Psoas muscle (tissue), 8 donors: ENCODE results near the gene GCHFR. TPM values are rescaled to one million over a fixed set of nuclear protein-coding genes. Genes with fewer than 3 reads are reported as not detected.

Source experiments
- ATAC-seq, 4 donors: fragments of 200-7000 bp; cut with Tn5 transposase; one replicate each; pipeline ENCODE4 v1.9.1; 2020; ENCODE audit warnings: moderate library complexity in 3 of 4, mild to moderate bottlenecking in 2 of 4
- DNase-seq, 2 donors: peaks; one replicate each; pipeline ENCODE4 v3.0.0-alpha.2; 2020
- H3K27ac ChIP-seq: fragments of 200-600 bp; one replicate; pipeline ENCODE4 v1.8.0; 2022
- H3K27me3 ChIP-seq, 3 donors: fragments of 200-600 bp in 1 of 3; one replicate each; pipeline versions ENCODE4 v1.6.1 to v1.8.0; 2013 to 2022; ENCODE audit warnings: low read length in 2 of 3, mild to moderate bottlenecking in 2 of 3, moderate library complexity in 1 of 3; ENCODE audit not compliant: insufficient read depth in 3 of 3
- H3K36me3 ChIP-seq, 2 donors: fragments of 200-600 bp in 1 of 2; one replicate each; pipeline versions ENCODE4 v1.6.1 to v1.8.0; 2013 to 2022; ENCODE audit warnings: low read depth in 1 of 2, mild to moderate bottlenecking in 1 of 2, moderate library complexity in 1 of 2; ENCODE audit not compliant: insufficient read depth in 1 of 2
- H3K4me1 ChIP-seq: fragments of 200-600 bp; one replicate; pipeline ENCODE4 v1.8.0; 2022
- H3K4me3 ChIP-seq: fragments of 200-600 bp; one replicate; pipeline ENCODE4 v1.8.0; 2022; ENCODE audit warnings: mild to moderate bottlenecking
- H3K9me3 ChIP-seq: fragments of 200-600 bp; one replicate; pipeline ENCODE4 v1.8.0; 2022
- WGBS, 3 donors: extraction: QIAGEN DNeasy Blood & Tissue Kit; methylation state at CpG; one replicate each; pipeline versions ENCODE4 v1.1.6 to v1.1.7; 2013; 5-methylcytosine and 5-hydroxymethylcytosine counted together
- intact Hi-C, 2 donors: fragments of 100-400 bp; cut with DNase I; formaldehyde crosslinking; loops; one replicate each; pipeline versions ENCODE4 v1.11.0 to v1.14.2; 2022
- polyA plus RNA-seq, 3 donors: library from polyadenylated mRNA; stranded (reverse); fragments of 200-250 nt; gene quantifications; one replicate each; pipeline ENCODE4 v1.2.3, GENCODE V29; 2013
- total RNA-seq, 4 donors: library from RNA; stranded (reverse); fragmentation: NEBNext Ultra II Directional in 2 of 4; extraction: Animal tissue kit (Norgen Biotek cat#: 25700) in 2 of 4; gene quantifications; one replicate each; pipeline versions ENCODE4 v1.2.1 to v1.2.4, GENCODE V29; 2021 to 2023
- TF ChIP-seq, protein P1 (sequence below): fragments of 200-600 bp; IDR thresholded peaks from one replicate; pipeline ENCODE4 v1.8.0; 2022; ENCODE audit warnings: antibody characterized with exemption
- donor health status: healthy with polysubstance abuse.
- donor health status: DM: no; HTN: no; CAD: no; lungs with moderate emphysema.
- donor health status: Bipolar disorder and iron deficiency.
- donor health status: healthy.
- donor health status: DM: yes; HTN: yes; CAD: no.
- donor health status: DM: no; HTN: no; CAD: no.
- donor health status: DM: no; HTN: no; CAD: no.
- donor health status: DM: yes; HTN: yes; CAD: no.

Gene GCHFR
- total and polyA plus RNA-seq, 7 donors = 1.5 to 6.7 (median 4.3) TPM

- peak in 1 of 2 donors; percentile 19 for DNase-seq
- TF ChIP-seq, protein P1, sequence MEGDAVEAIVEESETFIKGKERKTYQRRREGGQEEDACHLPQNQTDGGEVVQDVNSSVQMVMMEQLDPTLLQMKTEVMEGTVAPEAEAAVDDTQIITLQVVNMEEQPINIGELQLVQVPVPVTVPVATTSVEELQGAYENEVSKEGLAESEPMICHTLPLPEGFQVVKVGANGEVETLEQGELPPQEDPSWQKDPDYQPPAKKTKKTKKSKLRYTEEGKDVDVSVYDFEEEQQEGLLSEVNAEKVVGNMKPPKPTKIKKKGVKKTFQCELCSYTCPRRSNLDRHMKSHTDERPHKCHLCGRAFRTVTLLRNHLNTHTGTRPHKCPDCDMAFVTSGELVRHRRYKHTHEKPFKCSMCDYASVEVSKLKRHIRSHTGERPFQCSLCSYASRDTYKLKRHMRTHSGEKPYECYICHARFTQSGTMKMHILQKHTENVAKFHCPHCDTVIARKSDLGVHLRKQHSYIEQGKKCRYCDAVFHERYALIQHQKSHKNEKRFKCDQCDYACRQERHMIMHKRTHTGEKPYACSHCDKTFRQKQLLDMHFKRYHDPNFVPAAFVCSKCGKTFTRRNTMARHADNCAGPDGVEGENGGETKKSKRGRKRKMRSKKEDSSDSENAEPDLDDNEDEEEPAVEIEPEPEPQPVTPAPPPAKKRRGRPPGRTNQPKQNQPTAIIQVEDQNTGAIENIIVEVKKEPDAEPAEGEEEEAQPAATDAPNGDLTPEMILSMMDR = no peak
- Histone ChIP-seq H3K36me3 (peaks cover 15 to 95% of the 10 kb centered on the region in 2 donors), H3K4me3 (no peak overlapping the region), H3K4me1 (peaks cover 8% of the 10 kb centered on the region), H3K27me3 (no peaks in the 10 kb centered on the region), H3K27ac (no peak overlapping the region), H3K9me3 (no peaks in the 10 kb centered on the region)
- 93 to 96% (median 94%) methylated on average over 10 of the region's 10 CpGs for WGBS, 3 donors
- intact Hi-C loops = no loop called here
- ATAC-seq = no peak
These were observed 11.1 kb downstream of the GCHFR start for GRCh38 chr15:40775007-40775406.

DNA sequence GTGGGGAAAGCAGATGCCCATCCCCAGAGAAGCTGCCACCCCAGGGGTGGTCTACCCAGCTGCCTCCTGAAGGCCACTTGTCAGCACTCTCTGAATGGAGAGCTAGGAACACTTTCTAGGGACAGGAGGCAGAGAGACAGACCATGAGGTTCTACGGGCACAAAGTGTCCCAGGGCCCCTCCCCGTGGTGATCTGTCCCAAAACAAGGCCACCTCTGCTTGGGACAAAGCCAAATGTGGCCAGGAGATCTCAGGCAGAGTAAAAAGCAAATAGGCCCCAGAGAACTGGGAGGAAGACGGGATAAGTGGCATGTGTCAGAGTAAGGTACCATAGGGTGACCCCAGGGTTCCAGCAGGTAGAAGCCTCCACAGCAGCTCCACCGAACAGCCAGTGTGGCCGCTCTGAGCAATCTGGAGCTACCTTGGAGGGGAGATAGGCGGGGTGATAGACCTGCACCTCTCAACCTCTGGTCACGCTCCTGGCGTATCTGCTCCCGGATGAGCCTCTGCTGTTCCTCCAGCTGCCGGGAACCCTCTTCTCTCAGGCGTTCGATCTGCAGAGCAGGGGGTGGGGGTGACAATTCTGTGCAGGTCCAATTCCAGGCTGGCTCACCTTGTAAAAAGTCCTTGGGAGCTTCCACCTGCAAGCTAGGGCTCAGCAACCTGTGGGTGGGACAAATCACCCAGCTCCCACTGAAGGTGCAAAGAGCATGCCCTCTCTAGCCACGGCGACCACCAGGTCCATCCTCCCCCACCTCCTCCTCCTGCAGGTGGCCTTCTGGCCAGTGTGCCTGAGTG is 12.1 kb downstream of the GCHFR start:
- Histone ChIP-seq H3K9me3 (no peaks in the 10 kb centered on the region), H3K36me3 (peaks cover 15 to 86% of the 10 kb centered on the region in 2 donors), H3K4me1 (peaks cover 8% of the 10 kb centered on the region), H3K27ac (peak overlapping the region; percentile 33), H3K27me3 (no peaks in the 10 kb centered on the region), H3K4me3 (no peak overlapping the region)
- no peak for ATAC-seq
- DNase-seq = peak in 1 of 2 donors; percentile 31
- TF ChIP-seq, protein P1 = no peak
- intact Hi-C loops = loop anchor here in 1 of 2 donors (2.0 kb wide), 1 partner anchor 103 kb away; no protein-coding TSS in a partner anchor
- WGBS, 3 donors = 93 to 97% (median 96%) methylated on average over 14 of the region's 14 CpGs

DNA sequence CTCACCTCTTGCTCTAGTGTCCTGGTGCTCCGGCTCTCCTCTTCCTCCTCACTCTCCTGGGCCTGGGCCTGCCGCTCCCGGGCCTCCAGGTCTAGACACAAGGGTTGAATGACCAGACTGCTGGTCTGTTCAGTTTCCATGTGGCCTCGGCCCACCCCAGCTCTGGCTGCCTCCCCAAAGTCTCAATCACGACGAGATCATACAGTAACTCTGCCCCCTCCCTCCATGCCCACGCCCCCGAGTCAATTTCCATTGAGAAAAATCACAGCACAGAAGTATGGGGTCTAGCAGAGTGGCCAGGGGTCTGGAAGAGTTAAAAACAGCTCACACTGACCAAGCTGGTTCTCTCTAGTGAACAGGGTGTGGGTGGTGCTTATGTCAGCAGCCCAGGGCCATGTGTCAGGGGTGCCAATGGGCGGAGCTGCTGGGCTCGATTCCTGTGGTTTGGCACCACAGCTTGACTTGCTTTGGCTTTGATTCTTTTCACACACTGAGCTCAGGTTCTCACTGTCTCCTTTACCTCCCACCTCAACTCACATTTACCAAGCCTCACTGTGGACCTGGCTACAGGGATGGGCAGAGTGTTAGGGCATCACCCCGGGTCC is 12.8 kb downstream of the GCHFR start:
- TF ChIP-seq, protein P1 = no peak
- WGBS, 3 donors = 48 to 69% (median 52%) methylated on average over 10 to 11 of the region's 11 CpGs
- intact Hi-C loops = loop anchor here in 1 of 2 donors (2.0 kb wide), 1 partner anchor 104 kb away; no protein-coding TSS in a partner anchor
- peaks cover 8% of the 10 kb centered on the region for H3K4me1 ChIP-seq
- H3K9me3 ChIP-seq = no peaks in the 10 kb centered on the region
- ATAC-seq (peak; percentile 89 to 97 (median 94)), DNase-seq (peak; percentile 52 to 73)
- H3K27me3 ChIP-seq = no peaks in the 10 kb centered on the region
- H3K36me3 ChIP-seq = peaks cover 15 to 81% of the 10 kb centered on the region in 2 donors
- H3K27ac ChIP-seq = peak overlapping the region; percentile 33
- no peak overlapping the region for H3K4me3 ChIP-seq

DNA sequence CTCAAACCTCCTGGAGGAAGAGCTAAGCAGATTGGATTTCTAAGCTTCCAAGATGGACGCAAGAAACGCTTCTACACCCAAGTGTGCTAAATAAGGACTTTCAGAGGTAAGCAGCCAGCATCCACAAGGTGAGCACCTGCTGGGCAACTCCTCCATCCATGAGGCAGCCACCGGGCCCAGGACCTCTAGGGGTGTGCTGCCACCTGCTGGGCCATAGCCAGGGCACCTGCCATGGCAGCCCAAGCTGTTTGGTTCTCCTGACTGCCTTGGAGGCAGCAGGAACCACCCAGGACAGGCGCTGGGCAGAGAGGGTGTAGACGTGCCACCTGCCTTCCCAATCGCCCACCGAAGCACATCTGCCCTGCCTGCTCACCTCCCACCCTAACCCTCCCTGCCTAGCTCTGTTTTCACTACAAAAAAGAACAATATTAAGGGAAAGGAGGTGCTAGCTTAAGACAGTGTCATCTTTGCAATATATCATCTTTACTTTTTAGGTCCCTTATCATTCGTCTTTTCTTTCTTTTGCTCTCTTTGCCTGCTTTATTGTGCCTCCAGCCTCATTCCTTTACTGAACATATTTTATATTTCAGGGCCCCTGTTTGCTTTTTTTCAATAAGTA is 18.9 kb downstream of the GCHFR start:
- ATAC-seq (peak; percentile 66 to 79 (median 73)), DNase-seq (peak in 1 of 2 donors; percentile 70)
- Histone ChIP-seq H3K27ac (no peak overlapping the region), H3K4me3 (no peak overlapping the region), H3K4me1 (peaks cover 10% of the 10 kb centered on the region), H3K36me3 (peaks cover 6 to 23% of the 10 kb centered on the region in 2 donors), H3K27me3 (no peaks in the 10 kb centered on the region), H3K9me3 (no peaks in the 10 kb centered on the region)
- intact Hi-C loops = loop anchor here (10.0 kb wide), 2 partner anchors 62 to 198 kb away; partner anchors contain the start of gene SPINT1 (in 2 of the 2)
- WGBS, 3 donors = 64 to 69% (median 66%) methylated on average over 8 of the region's 8 CpGs
- TF ChIP-seq, protein P1 = peak; percentile 56
